ENCODE data around the gene OPCML. TPM values are rescaled to one million over a fixed set of nuclear protein-coding genes. Genes with fewer than 3 reads are reported as not detected.

Gene OPCML
- polyA plus RNA-seq, 3 donors = not detected

- Histone ChIP-seq H3K4me3 (replicated peaks in 1 of 3; ENCODE audit: low read depth in 2 of 3, low read length in 3 of 3) (no peak overlapping the region), H2AFZ (ENCODE audit: insufficient read depth, low read depth, low read length, poor library complexity, severe bottlenecking) (no peak overlapping the region), H3K79me2 (ENCODE audit: insufficient read depth, low read length) (no peaks in the 10 kb centered on the region), H3K36me3 (replicated peaks in 1 of 2; ENCODE audit: control insufficient read depth in 1 of 2, insufficient read depth in 2 of 2, low read length in 2 of 2) (no peaks in the 10 kb centered on the region), H3K4me1 (ENCODE audit: control insufficient read depth in 1 of 2, insufficient read depth in 2 of 2, low read length in 2 of 2) (no peaks in the 10 kb centered on the region), H3K9ac (ENCODE audit: insufficient read depth, low read length, poor library complexity, severe bottlenecking) (no peak overlapping the region), H4K20me1 (ENCODE audit: insufficient read depth, low read length) (no peaks in the 10 kb centered on the region), H3K4me2 (replicated peaks; ENCODE audit: extremely low read depth, low read length, poor library complexity, severe bottlenecking) (no peak overlapping the region), H3K27me3 (ENCODE audit: control insufficient read depth in 2 of 2, insufficient read depth in 2 of 2, low read length in 2 of 2) (no peaks in the 10 kb centered on the region), H3K27ac (ENCODE audit: low read depth in 1 of 2, low read length in 2 of 2) (no peak overlapping the region), H3K9me3 (replicated peaks in 1 of 2; ENCODE audit: control insufficient read depth in 1 of 2, insufficient read depth in 1 of 2, low read length in 2 of 2) (no peaks in the 10 kb centered on the region)
- no peak overlapping the region for H3K4me3 Mint-ChIP-seq
- H3K4me1 Mint-ChIP-seq = peaks cover 3% of the 10 kb centered on the region
- peaks cover 0 to 4% (median 3%) of the 10 kb centered on the region in 3 donors for H3K27me3 Mint-ChIP-seq (ENCODE audit: low read depth in 3 of 3)
- intact Hi-C loops (cut with micrococcal nuclease) = no loop called here
- no peak overlapping the region for H3K27ac Mint-ChIP-seq
- TF ChIP-seq CTCF (IDR thresholded peaks at IDR 0.05) = no peak
- H3K36me3 Mint-ChIP-seq = no peaks in the 10 kb centered on the region
- 100% methylated on average over 1 of the region's 4 CpGs for WGBS (ENCODE audit: insufficient coverage)
- peaks cover 0 to 3% (median 0%) of the 10 kb centered on the region in 7 donors for H3K9me3 Mint-ChIP-seq
- no peak for DNase-seq
Observed at GRCh38 chr11:133171374-133171773, 360.9 kb downstream of the OPCML start.

DNA sequence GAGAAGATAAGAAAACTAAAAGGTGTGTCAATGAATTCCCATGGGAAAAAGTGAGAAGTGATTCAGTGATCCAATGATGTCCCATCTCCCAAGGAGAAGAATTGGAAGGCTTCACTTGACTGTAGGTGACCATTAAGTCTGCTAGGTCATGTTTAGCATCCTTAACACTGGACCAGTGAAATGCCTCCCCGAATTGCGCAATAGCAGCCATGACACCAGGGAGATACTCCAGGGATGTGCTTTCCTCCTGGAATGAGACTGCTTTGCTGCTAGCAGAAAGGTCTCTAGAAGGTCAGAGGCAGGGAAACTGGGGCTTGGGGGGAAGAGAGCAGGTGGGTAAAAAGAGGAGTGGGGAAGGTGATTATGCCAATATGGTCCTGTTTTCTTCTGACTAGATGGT is 364.3 kb downstream of the OPCML start:
- no peak for TF ChIP-seq CTCF (IDR thresholded peaks at IDR 0.05)

More for the DNA sequence above, 364.3 kb downstream of the OPCML start:
- DNase-seq = no peak
- no peak overlapping the region for H3K4me3 ChIP-seq (replicated peaks in 1 of 3; ENCODE audit: low read depth in 2 of 3, low read length in 3 of 3)
- no peaks in the 10 kb centered on the region for H3K4me1 ChIP-seq (ENCODE audit: control insufficient read depth in 1 of 2, insufficient read depth in 2 of 2, low read length in 2 of 2)
- no peaks in the 10 kb centered on the region for H3K9me3 ChIP-seq (replicated peaks in 1 of 2; ENCODE audit: control insufficient read depth in 1 of 2, insufficient read depth in 1 of 2, low read length in 2 of 2)
- H3K36me3 ChIP-seq (replicated peaks in 1 of 2; ENCODE audit: control insufficient read depth in 1 of 2, insufficient read depth in 2 of 2, low read length in 2 of 2) = no peaks in the 10 kb centered on the region
- no peak overlapping the region for H2AFZ ChIP-seq (ENCODE audit: insufficient read depth, low read depth, low read length, poor library complexity, severe bottlenecking)
- Mint-ChIP-seq H3K27ac (no peak overlapping the region), H3K9me3 (peaks cover 0 to 3% (median 0%) of the 10 kb centered on the region in 7 donors), H3K4me3 (no peak overlapping the region), H3K4me1 (peaks cover 6% of the 10 kb centered on the region), H3K36me3 (no peaks in the 10 kb centered on the region), H3K27me3 (ENCODE audit: low read depth in 3 of 3) (peaks cover 0 to 4% (median 3%) of the 10 kb centered on the region in 3 donors)
- intact Hi-C loops (cut with micrococcal nuclease) = no loop called here
- H3K27ac ChIP-seq (ENCODE audit: low read depth in 1 of 2, low read length in 2 of 2) = no peak overlapping the region
- H3K27me3 ChIP-seq (ENCODE audit: control insufficient read depth in 2 of 2, insufficient read depth in 2 of 2, low read length in 2 of 2) = no peaks in the 10 kb centered on the region
- H3K79me2 ChIP-seq (ENCODE audit: insufficient read depth, low read length) = no peaks in the 10 kb centered on the region
- 97% methylated on average over 2 of the region's 2 CpGs for WGBS (ENCODE audit: insufficient coverage)
- H3K4me2 ChIP-seq (replicated peaks; ENCODE audit: extremely low read depth, low read length, poor library complexity, severe bottlenecking) = no peak overlapping the region
- no peak overlapping the region for H3K9ac ChIP-seq (ENCODE audit: insufficient read depth, low read length, poor library complexity, severe bottlenecking)
- H4K20me1 ChIP-seq (ENCODE audit: insufficient read depth, low read length) = no peaks in the 10 kb centered on the region
